Fibroblast of lung (primary cell): ENCODE data around the gene SRPK2.

Experiments used
- EZH2 ChIP-seq: IDR thresholded peaks from 2 replicates; pipeline ENCODE4 v1.5.1; 2012; ENCODE audit warnings: low read length, control low read depth, mild to moderate bottlenecking; ENCODE audit errors: missing control alignments
- TF ChIP-seq, protein P1 (sequence below), 2 donors: IDR thresholded peaks in 1 of 2; conservative IDR thresholded peaks in 1 of 2; 1 replicate in 1 of 2; 2 replicates in 1 of 2; pipeline ENCODE4 v1.5.1; 2011 to 2012; ENCODE audit warnings: low read length in 2 of 2, control low read depth in 1 of 2, inconsistent platforms in 1 of 2, low read depth in 1 of 2, mild to moderate bottlenecking in 1 of 2

DNA sequence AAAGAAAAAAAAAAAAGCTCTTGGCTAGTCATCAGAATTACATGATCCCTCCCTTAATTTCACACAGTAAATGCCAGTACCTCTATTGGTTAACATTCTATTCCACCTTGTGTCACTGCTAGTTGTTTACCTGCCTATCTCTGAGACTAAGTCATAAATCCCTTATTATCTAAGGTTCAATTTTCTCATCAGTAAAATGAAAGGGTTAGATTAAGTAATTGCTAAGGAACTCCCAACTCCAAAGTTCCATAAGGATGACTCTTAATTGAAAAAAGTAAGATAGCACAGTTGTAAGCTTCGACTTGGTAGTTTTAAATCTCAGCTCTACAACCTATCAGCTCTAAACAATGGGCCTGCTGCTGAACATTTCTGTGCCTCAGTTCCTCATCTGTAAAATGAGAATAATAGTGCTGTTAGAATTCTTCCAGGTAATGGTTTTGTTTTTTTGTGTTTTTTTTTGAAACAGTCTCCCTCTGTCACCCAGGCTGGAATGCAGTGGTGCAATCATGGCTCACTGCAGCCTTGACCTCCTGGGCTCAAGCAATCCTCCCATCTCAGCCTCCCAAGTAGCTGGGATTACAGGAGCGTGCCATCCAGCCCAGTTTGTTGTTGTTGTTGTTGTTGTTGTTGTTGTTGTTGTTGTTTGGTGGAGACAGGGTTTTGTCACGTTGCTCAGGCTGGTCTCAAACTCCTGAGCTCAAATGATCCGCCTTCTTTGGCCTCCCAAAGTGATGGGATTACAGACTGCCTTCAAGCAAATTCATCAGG is 35.6 kb downstream of the SRPK2 start:
- TF ChIP-seq, protein P1, sequence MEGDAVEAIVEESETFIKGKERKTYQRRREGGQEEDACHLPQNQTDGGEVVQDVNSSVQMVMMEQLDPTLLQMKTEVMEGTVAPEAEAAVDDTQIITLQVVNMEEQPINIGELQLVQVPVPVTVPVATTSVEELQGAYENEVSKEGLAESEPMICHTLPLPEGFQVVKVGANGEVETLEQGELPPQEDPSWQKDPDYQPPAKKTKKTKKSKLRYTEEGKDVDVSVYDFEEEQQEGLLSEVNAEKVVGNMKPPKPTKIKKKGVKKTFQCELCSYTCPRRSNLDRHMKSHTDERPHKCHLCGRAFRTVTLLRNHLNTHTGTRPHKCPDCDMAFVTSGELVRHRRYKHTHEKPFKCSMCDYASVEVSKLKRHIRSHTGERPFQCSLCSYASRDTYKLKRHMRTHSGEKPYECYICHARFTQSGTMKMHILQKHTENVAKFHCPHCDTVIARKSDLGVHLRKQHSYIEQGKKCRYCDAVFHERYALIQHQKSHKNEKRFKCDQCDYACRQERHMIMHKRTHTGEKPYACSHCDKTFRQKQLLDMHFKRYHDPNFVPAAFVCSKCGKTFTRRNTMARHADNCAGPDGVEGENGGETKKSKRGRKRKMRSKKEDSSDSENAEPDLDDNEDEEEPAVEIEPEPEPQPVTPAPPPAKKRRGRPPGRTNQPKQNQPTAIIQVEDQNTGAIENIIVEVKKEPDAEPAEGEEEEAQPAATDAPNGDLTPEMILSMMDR (conservative IDR thresholded peaks at IDR 0.05 in 1 of 2, IDR thresholded peaks at IDR 0.05 in 1 of 2; ENCODE audit: low read depth in 1 of 2, low read length in 2 of 2): no peak
- no peak for TF ChIP-seq EZH2
